Peyer's patch (tissue), 4 donors: Measurements from ENCODE around the gene MGMT. TPM values are rescaled to one million over a fixed set of nuclear protein-coding genes. Genes with fewer than 3 reads are reported as not detected.
A peak's percentile ranks its signal among the peaks of the same experiment; 100 is the strongest.

Source experiments
- DNase-seq, 3 donors: peaks; one replicate each; pipeline ENCODE4 v3.0.0-alpha.2; 2017 to 2019
- H3K27ac ChIP-seq, 4 donors: fragments of 200-600 bp; sonication (generic); one replicate each; pipeline ENCODE4 v1.5.1; 2016 to 2019
- H3K27me3 ChIP-seq, 2 donors: fragments of 200-600 bp; sonication (generic); one replicate each; pipeline ENCODE4 v1.5.1; 2019
- H3K36me3 ChIP-seq, 3 donors: fragments of 200-600 bp; sonication (generic); one replicate each; pipeline ENCODE4 v1.5.1; 2016 to 2019
- H3K4me1 ChIP-seq, 4 donors: fragments of 200-600 bp; sonication (generic); one replicate each; pipeline ENCODE4 v1.5.1; 2016 to 2019
- H3K4me3 ChIP-seq, 4 donors: fragments of 200-600 bp; sonication (generic); 1 replicate in 3 of 4; 2 replicates in 1 of 4; pipeline ENCODE4 v1.5.1; 2016 to 2019; ENCODE audit warnings: mild to moderate bottlenecking in 1 of 4
- H3K9me3 ChIP-seq, 4 donors: fragments of 200-600 bp; sonication (generic); one replicate each; pipeline ENCODE4 v1.5.1; 2016 to 2019; ENCODE audit warnings: mild to moderate bottlenecking in 1 of 4
- POLR2A ChIP-seq, 2 donors: fragments of 450-650 bp; IDR thresholded peaks; one replicate each; pipeline ENCODE4 v1.5.1; 2017; ENCODE audit warnings: antibody characterized with exemption in 2 of 2, mild to moderate bottlenecking in 2 of 2, moderate library complexity in 2 of 2
- total RNA-seq, 4 donors: library from RNA; depleted of rRNA; stranded (reverse); fragments of >200 nt; gene quantifications; one replicate each; pipeline ENCODE4 v1.1.0, GENCODE V29; 2016
- TF ChIP-seq, protein P1 (sequence below), 6 experiments: fragments of 450-650 bp in 4 of 6; fragments of 200-600 bp in 2 of 6; sonication (generic) in 1 of 6; IDR thresholded peaks; one replicate each; pipeline ENCODE4 v1.5.1; 2017 to 2019; ENCODE audit warnings: antibody characterized with exemption in 6 of 6, mild to moderate bottlenecking in 3 of 6, moderate library complexity in 1 of 6

The MGMT gene
- total RNA-seq, 4 donors from 2014 or later = 24.5 to 43.7 (median 35.3) TPM

- H3K27ac ChIP-seq = peak overlapping the region in 1 of 4 donors; percentile 10
- no peak for DNase-seq
- TF ChIP-seq, protein P1, sequence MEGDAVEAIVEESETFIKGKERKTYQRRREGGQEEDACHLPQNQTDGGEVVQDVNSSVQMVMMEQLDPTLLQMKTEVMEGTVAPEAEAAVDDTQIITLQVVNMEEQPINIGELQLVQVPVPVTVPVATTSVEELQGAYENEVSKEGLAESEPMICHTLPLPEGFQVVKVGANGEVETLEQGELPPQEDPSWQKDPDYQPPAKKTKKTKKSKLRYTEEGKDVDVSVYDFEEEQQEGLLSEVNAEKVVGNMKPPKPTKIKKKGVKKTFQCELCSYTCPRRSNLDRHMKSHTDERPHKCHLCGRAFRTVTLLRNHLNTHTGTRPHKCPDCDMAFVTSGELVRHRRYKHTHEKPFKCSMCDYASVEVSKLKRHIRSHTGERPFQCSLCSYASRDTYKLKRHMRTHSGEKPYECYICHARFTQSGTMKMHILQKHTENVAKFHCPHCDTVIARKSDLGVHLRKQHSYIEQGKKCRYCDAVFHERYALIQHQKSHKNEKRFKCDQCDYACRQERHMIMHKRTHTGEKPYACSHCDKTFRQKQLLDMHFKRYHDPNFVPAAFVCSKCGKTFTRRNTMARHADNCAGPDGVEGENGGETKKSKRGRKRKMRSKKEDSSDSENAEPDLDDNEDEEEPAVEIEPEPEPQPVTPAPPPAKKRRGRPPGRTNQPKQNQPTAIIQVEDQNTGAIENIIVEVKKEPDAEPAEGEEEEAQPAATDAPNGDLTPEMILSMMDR (IDR thresholded peaks at IDR 0.05) = no peak
- no peak for TF ChIP-seq POLR2A (IDR thresholded peaks at IDR 0.05)
Measured at GRCh38 chr10:129533281-129533680, 66.2 kb downstream of the MGMT start.

DNA sequence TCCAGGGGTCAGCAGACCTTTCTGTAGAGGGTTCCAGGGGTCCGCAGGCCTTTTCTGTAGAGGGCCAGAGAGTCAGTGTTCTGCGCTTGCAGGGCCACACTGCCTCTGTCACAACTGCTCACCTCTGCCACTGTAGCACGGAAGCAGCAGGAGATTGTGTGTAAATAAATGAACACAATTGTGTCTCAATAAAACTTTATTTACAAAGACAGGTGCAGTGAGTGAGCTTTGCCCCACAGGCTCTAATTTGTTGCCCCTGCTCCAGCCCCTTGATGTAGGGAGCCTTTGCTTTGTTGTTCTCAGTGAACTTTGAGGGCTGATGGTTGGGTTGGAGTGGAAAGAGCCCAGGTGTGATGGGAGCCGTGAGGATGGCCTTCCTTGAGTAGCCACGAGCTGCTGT, 67.8 kb downstream of the MGMT start:
- TF ChIP-seq, protein P1 (IDR thresholded peaks at IDR 0.05) = no peak
- no peak for TF ChIP-seq POLR2A (IDR thresholded peaks at IDR 0.05)
- Histone ChIP-seq H3K27me3 (no peaks in the 10 kb centered on the region), H3K27ac (no peak overlapping the region), H3K36me3 (peaks cover 0 to 6% (median 0%) of the 10 kb centered on the region in 3 donors), H3K4me1 (peaks cover 0 to 6% (median 0%) of the 10 kb centered on the region in 4 donors), H3K4me3 (no peak overlapping the region), H3K9me3 (no peaks in the 10 kb centered on the region)
- DNase-seq = no peak

More at GRCh38 chr10:129533281-129533680, 66.2 kb downstream of the MGMT start:
- Histone ChIP-seq H3K36me3 (peaks cover 0 to 6% (median 0%) of the 10 kb centered on the region in 3 donors), H3K27me3 (no peaks in the 10 kb centered on the region), H3K9me3 (no peaks in the 10 kb centered on the region), H3K4me1 (peaks cover 0 to 6% (median 0%) of the 10 kb centered on the region in 4 donors), H3K4me3 (no peak overlapping the region)

GRCh38 chr10:129536336-129536735, 69.3 kb downstream of the MGMT start:
- no peak overlapping the region for H3K27ac ChIP-seq
- peaks cover 0 to 6% (median 0%) of the 10 kb centered on the region in 4 donors for H3K4me1 ChIP-seq
- no peaks in the 10 kb centered on the region for H3K9me3 ChIP-seq
- DNase-seq = no peak
- no peak overlapping the region for H3K4me3 ChIP-seq
- TF ChIP-seq, protein P1 (IDR thresholded peaks at IDR 0.05) = no peak
- TF ChIP-seq POLR2A (IDR thresholded peaks at IDR 0.05) = no peak
- H3K27me3 ChIP-seq = no peaks in the 10 kb centered on the region
- peaks cover 0 to 6% (median 0%) of the 10 kb centered on the region in 3 donors for H3K36me3 ChIP-seq

DNA sequence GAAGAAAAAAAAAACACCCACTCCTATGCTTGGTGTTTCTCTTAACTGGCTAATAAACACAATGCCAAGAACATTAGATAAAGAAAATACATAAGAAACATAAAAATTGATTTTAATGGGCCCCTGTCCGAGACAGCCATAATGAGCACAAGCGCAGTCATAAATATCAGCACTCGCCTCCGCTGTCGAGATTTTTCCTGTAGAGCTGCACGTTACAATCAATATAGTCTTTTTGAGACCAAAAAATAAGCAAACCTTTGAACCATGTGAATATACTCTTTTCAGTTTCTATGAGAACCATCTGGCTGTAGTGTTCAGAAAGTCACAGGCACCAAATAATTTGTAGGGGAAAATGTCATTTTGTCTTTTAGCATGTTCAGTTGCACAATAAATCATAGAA, 70.1 kb downstream of the MGMT start:
- Histone ChIP-seq H3K9me3 (no peaks in the 10 kb centered on the region), H3K27ac (no peak overlapping the region), H3K27me3 (no peaks in the 10 kb centered on the region), H3K36me3 (peaks cover 0 to 6% (median 0%) of the 10 kb centered on the region in 3 donors), H3K4me3 (no peak overlapping the region), H3K4me1 (peaks cover 0 to 6% (median 0%) of the 10 kb centered on the region in 4 donors)
- no peak for DNase-seq
- TF ChIP-seq POLR2A (IDR thresholded peaks at IDR 0.05) = no peak
- TF ChIP-seq, protein P1 (IDR thresholded peaks at IDR 0.05) = no peak

DNA sequence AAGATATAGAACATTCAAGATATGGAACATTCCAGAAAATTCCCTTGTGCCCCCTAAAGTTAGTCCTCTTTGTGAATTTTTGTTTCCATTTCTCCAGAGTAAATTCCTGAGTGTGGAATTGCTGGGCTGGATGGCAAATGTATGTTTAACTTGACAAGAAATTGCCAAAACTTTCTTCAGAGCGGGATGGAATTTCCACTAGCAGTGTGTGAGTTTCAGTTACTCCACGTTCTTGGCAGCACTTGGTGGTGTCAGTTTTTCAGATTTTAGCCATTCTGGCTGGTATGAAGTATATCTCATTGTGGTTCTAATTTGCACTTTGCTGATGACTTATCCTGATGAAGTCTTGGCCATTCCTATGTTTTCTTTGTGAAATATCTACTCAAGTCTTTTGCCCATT, 71.2 kb downstream of the MGMT start:
- Histone ChIP-seq H3K27ac (no peak overlapping the region), H3K4me1 (no peaks in the 10 kb centered on the region), H3K9me3 (no peaks in the 10 kb centered on the region), H3K36me3 (peaks cover 0 to 6% (median 0%) of the 10 kb centered on the region in 3 donors), H3K27me3 (no peaks in the 10 kb centered on the region), H3K4me3 (no peak overlapping the region)
- TF ChIP-seq, protein P1 (IDR thresholded peaks at IDR 0.05) = no peak
- no peak for TF ChIP-seq POLR2A (IDR thresholded peaks at IDR 0.05)
- no peak for DNase-seq

DNA sequence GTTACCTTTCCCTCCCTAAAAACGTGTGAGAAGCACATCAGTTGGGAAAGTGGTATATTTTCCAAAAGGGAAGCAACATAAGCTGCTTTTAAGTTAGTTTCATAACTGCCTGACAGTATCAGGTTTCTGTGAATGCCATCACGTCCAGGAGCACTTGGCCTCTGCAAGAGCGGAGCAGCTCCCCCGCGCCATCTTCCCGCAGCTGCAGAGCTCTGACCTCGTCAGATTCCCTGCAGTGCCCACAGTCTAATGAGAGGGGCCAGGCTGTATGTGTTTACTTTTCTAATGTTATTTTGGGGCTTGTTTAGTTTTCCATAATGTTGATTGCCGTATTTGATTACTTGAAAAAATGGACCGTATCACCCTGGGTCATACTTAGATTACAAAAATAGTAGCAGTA, 74.2 kb downstream of the MGMT start:
- Histone ChIP-seq H3K36me3 (peaks cover 0 to 4% (median 0%) of the 10 kb centered on the region in 3 donors), H3K4me1 (no peaks in the 10 kb centered on the region), H3K9me3 (no peaks in the 10 kb centered on the region), H3K27ac (no peak overlapping the region), H3K27me3 (no peaks in the 10 kb centered on the region), H3K4me3 (no peak overlapping the region)
- TF ChIP-seq, protein P1 (IDR thresholded peaks at IDR 0.05) = no peak
- no peak for TF ChIP-seq POLR2A (IDR thresholded peaks at IDR 0.05)
- DNase-seq = no peak
